Activated naive CD8-positive, alpha-beta T cell treated with anti-CD3 and anti-CD28 coated beads, Interleukin-2, amount 50 U/mL, for 24 hours (primary cell): ENCODE data around the gene PLCH1.

Source experiments
- ATAC-seq: fragments of 150-1000 bp; cut with Tn5 transposase; one replicate; pipeline ENCODE4 v1.10.0; 2021
- DNase-seq: peaks from one replicate; pipeline ENCODE4 v3.0.0; 2021
- H3K27ac Mint-ChIP-seq: one replicate; pipeline ENCODE4 v1.8.0; 2021; ENCODE audit warnings: mild to moderate bottlenecking, mixed read lengths
- H3K27me3 Mint-ChIP-seq: one replicate; pipeline ENCODE4 v1.8.0; 2021; ENCODE audit warnings: mixed read lengths
- H3K36me3 Mint-ChIP-seq: one replicate; pipeline ENCODE4 v1.8.0; 2021; ENCODE audit warnings: low read depth, mixed read lengths
- H3K4me1 Mint-ChIP-seq: one replicate; pipeline ENCODE4 v1.8.0; 2021; ENCODE audit warnings: mixed read lengths
- H3K4me3 Mint-ChIP-seq: one replicate; pipeline ENCODE4 v1.8.0; 2021; ENCODE audit warnings: mild to moderate bottlenecking, moderate library complexity, mixed read lengths
- H3K9me3 Mint-ChIP-seq: one replicate; pipeline ENCODE4 v1.8.0; 2021; ENCODE audit warnings: mixed read lengths

Gene PLCH1

DNA sequence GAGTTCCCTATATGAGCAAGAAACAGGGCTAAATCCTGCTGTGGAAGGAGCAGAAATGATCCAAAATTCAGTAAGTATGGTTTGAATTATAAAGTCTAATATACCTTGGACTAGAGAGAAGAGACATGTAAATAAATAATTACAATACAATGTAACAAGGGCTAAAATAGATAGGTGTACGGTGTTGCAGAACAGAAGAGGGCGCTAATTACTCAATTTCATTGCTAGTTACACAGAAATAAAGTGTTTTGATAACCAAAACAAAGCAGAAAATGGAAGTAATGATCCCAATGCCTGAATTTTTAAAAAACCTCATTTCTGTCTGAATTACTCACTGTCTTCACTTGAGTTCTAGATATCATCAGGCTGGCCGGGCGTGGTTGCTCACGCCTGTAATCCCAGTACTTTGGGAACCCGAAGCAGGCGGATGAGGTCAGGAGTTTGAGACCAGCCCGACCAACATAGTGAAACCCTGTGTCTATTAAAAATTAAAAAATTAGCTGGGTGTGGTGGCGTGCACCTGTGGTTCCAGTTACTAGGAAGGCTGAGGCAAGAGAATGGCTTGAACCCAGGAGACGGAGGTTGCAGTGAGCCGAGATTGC is 8.3 kb upstream of the PLCH1 start:
- ATAC-seq (no peak), DNase-seq (no peak)
- Mint-ChIP-seq H3K4me1 (no peaks in the 10 kb centered on the region), H3K27ac (no peak overlapping the region), H3K27me3 (no peaks in the 10 kb centered on the region), H3K9me3 (no peaks in the 10 kb centered on the region), H3K4me3 (no peak overlapping the region), H3K36me3 (no peaks in the 10 kb centered on the region)

DNA sequence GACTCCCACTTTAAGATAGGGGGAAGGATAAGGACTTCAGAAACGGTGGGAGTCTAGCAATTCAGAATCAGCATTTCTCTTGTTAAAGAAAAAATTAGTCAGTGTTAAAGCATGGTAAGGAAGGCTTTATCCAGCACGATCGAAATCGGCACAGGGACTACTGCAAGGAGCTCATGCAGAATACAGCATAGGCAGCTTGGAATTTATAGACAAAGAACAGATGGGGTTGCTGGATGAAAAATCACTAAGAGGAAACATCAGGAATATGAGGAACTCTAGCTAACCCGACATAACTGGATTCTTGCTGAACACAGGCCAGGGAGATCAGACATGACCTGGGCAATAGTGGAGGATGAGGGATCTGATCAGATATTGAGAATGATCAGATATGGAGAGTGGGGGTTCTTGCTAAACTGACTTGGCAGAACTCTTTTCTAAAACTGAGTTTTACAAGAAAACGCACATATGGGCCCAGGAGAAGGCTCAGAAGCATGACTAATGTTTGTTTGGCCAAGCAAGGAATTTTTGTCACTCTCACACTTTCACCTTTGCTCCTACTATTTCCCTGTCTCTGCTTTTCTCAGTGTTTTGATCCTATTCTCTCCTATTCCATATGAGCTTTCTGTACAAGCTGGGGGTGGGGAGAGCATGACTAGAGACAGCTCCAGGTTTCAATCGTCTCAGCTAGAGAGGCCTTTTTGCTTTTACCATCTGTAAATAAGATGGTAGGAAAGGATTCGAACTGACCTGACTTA is 3.9 kb upstream of the PLCH1 start:
- ATAC-seq = no peak
- H3K27ac Mint-ChIP-seq = no peak overlapping the region

DNA sequence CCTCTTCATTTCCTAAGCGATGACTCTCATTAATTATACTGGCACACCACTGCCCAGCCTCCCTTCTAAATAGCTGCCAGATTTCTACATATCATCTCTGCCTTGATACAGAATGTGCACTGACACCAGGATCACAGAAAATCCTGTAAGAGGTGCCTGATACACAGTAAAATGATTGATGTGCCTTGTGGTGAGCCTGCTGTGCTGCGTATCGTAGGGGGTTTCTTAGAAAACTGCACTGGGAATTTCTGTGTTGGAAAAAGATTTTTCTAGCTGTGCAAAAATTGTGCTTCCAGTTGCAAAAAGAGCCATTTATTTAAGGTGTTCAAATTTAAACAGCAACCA is 3.0 kb upstream of the PLCH1 start:
- H3K9me3 Mint-ChIP-seq = no peaks in the 10 kb centered on the region
- H3K27me3 Mint-ChIP-seq = peaks cover 35% of the 10 kb centered on the region
- H3K27ac Mint-ChIP-seq = no peak overlapping the region
- H3K4me1 Mint-ChIP-seq = peaks cover 20% of the 10 kb centered on the region
- DNase-seq (no peak), ATAC-seq (no peak)
- H3K36me3 Mint-ChIP-seq = no peaks in the 10 kb centered on the region
- H3K4me3 Mint-ChIP-seq = no peak overlapping the region

More for the DNA sequence above, 3.9 kb upstream of the PLCH1 start:
- no peak overlapping the region for H3K4me3 Mint-ChIP-seq
- peaks cover 13% of the 10 kb centered on the region for H3K4me1 Mint-ChIP-seq
- no peaks in the 10 kb centered on the region for H3K36me3 Mint-ChIP-seq
- no peak for DNase-seq
- H3K9me3 Mint-ChIP-seq = no peaks in the 10 kb centered on the region
- H3K27me3 Mint-ChIP-seq = peaks cover 28% of the 10 kb centered on the region

DNA sequence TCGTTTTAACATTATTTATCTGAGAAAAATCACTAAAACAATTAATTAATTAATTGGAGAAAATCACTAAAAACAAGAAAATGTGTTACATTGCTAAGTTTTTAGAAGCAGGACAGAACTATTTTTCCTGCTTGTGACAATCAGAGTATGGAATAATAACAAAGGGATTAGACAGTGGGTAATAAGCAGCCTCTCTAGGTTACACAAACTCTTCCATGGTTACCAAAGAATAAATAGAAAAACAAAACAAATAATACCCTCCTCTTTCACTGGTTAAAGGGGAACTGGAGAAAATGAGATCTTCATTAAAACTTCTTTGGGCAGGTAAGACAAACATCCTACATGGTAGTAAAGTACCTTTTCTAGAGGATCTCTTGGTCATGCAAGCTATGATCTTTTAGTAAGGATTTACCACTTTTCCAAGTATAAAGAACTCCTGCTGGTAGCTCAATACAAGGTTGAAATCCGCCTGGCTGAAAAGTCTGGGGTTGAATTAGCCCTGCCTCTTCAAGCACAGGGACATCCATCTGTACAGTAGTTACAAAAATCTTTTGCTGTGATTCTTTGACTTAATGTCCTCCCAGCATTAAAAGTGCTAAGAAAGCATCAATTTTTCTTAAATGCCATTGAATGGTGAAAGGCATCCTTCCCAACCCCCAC is 2.5 kb upstream of the PLCH1 start:
- Mint-ChIP-seq H3K36me3 (no peaks in the 10 kb centered on the region), H3K27ac (no peak overlapping the region), H3K27me3 (peaks cover 40% of the 10 kb centered on the region)

DNA sequence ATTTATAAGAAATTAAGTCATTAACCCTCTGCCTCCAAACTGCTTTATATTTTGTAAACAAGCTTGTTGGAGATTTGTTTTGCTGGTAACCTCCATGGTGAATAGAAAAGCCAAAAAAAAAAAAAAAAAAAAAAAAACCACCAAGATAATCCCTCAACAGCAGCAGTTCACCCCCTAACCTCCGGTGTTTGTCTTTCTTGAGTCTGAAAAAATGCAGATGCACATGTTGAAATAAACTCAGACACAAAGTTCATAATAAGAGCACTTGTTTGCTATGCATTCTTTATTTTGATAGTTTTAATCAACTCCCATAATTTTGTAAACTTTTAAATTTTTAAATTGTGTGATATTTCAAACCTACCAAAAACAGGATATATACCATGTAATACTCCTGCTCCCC is 1.8 kb upstream of the PLCH1 start:
- Mint-ChIP-seq H3K27ac (no peak overlapping the region), H3K27me3 (peaks cover 43% of the 10 kb centered on the region), H3K4me3 (no peak overlapping the region), H3K4me1 (peaks cover 20% of the 10 kb centered on the region), H3K9me3 (no peaks in the 10 kb centered on the region), H3K36me3 (no peaks in the 10 kb centered on the region)
- ATAC-seq (no peak), DNase-seq (no peak)

More for the DNA sequence above, 2.5 kb upstream of the PLCH1 start:
- Mint-ChIP-seq H3K4me3 (no peak overlapping the region), H3K4me1 (peaks cover 20% of the 10 kb centered on the region), H3K9me3 (no peaks in the 10 kb centered on the region)
- ATAC-seq (no peak), DNase-seq (no peak)

DNA sequence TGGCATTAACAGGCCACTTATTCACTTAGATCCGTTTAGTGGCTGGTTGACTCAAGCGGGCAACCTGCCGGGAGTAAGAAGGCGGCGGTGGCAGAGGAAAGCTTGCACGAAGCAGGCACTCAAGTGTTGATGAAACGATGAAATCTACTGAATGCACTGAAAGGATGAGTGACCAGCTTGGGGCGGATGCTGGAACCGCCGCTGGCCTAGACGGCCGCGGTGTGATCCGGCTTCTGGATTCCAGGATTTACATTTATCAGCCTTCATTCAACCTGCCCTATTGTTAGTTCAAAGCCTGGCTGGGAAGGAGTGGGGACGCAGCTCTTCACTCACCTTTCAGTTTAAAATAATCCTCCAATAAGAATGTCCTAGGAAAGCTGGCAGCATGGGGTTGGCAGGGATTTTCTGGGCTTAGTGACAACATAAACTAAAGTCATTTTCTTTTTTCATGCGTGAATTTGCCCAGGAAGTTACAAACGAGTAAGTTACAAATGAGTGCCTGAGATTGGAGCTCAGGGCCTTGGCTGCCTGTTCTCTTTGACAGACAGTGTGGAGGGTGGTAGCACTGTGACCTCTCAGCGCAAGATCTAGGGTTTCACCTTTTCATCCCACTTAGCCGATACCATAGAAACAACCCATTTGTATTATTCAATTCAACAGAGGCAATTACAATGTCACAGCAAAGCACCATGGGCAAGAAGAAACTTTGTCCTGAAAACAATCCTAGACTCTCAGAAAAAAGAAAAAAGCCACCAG is 1.1 kb upstream of the PLCH1 start:
- Mint-ChIP-seq H3K4me3 (peak overlapping the region; percentile 36), H3K27ac (no peak overlapping the region), H3K36me3 (no peaks in the 10 kb centered on the region), H3K4me1 (peaks cover 20% of the 10 kb centered on the region), H3K27me3 (peaks cover 43% of the 10 kb centered on the region), H3K9me3 (no peaks in the 10 kb centered on the region)
- DNase-seq (peak; percentile 10), ATAC-seq (no peak)

DNA sequence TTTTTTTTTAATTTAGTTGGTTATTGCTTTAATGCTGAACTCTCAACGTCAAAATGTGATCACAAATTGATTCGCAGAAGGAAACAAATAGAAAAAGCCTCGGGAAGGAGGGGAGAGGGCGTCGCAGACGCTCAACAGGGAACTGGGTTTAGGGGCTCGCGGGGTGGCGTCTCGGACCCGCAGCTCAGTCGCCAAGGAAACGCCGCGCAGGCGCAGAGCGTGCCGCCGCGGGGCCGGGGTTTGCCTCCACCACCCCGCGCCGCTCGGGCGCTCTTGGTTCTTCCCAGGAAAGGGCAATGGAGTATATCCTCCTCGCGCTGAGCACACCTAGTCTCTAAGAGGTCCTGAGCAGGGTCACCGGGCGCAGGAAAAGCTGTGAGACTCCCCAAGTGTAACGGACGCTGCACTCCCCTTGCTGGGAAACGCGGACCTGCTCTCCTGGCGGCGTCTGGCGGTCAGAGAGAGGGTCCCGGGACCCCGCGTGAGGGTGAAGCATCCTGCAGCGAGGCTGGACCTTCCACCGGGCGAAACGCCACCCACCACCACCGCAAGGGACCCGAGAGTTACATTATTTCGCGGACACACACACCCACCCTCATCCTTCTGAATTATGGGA is 753 bp downstream of the PLCH1 start:
- H3K27ac Mint-ChIP-seq = no peak overlapping the region
- no peaks in the 10 kb centered on the region for H3K36me3 Mint-ChIP-seq
- no peaks in the 10 kb centered on the region for H3K9me3 Mint-ChIP-seq
- peaks cover 20% of the 10 kb centered on the region for H3K4me1 Mint-ChIP-seq
- ATAC-seq (peak; percentile 53), DNase-seq (peak; percentile 71)
- peak overlapping the region; percentile 80 for H3K4me3 Mint-ChIP-seq
- H3K27me3 Mint-ChIP-seq = peaks cover 45% of the 10 kb centered on the region

DNA sequence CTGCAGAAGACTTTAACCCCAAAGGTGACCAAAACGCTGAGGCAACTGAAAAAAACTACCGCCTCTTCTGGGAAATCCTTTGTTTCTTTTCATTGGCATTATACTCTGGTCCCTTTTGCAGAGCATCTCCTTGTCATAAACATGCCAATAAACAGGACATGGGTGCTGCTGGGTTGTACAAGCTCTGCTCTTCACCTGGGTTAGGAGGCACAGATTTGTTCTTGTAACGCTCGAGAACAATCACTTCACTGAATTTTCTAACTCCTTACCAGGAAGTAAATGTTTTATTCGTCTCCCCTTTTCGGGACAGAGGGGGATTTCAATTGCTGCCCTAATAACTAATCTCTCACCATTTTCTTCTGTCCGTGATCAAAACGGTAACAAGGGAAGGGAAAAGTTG is 1.3 kb downstream of the PLCH1 start:
- no peaks in the 10 kb centered on the region for H3K36me3 Mint-ChIP-seq
- peaks cover 20% of the 10 kb centered on the region for H3K4me1 Mint-ChIP-seq
- no peak for ATAC-seq
- no peaks in the 10 kb centered on the region for H3K9me3 Mint-ChIP-seq
- peaks cover 47% of the 10 kb centered on the region for H3K27me3 Mint-ChIP-seq
- H3K27ac Mint-ChIP-seq = no peak overlapping the region
- DNase-seq = no peak
- peak overlapping the region; percentile 80 for H3K4me3 Mint-ChIP-seq

DNA sequence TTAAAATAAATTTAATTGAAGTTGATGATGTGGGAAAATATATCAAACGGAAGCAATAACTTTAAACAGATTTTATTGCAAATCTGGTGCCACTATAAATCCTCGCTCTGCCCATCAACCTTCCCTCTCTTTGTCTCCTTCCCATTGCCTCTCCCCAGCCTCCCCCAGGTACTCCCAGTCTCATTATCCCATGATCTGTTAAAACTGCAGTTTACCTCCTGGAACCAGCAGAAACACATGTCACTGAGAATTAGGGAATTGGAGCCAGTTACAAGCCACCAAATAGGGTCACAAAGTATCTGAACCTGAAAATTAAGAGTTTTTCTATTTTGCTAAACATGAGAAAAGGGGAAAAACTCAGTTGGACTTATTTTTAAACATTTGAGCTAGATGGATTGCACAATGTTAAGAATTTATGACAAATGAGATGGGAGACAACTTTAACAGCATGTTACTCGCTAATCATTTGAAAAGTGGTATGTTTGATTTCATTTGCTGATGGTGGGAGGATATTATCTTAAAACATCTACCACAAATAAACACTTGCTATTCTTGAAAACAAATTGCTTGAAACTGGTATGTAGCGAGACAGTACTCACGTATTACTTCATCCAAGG is 2.4 kb downstream of the PLCH1 start:
- Mint-ChIP-seq H3K4me1 (peaks cover 20% of the 10 kb centered on the region), H3K27me3 (peaks cover 50% of the 10 kb centered on the region), H3K36me3 (no peaks in the 10 kb centered on the region), H3K27ac (no peak overlapping the region), H3K9me3 (no peaks in the 10 kb centered on the region), H3K4me3 (no peak overlapping the region)
- DNase-seq (no peak), ATAC-seq (no peak)

DNA sequence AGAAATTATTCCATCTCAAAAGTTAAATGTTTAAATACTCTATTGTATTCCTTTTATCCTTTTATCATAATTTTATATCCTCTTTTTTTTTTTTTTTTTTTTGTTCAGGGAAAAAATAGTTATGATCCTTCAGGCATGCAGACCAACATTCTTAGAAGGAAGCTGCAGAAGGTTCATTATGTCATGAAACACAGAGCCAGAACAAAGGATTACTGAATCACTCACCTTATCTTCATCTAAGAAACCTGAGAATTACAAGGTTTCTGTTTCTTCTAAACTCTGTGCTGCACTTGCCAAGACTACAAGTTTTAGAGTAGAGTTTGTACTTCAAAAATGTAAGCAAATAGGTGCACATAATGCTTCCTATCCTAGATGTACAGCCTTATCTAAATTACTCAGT is 3.3 kb downstream of the PLCH1 start:
- no peak overlapping the region for H3K4me3 Mint-ChIP-seq
- peaks cover 50% of the 10 kb centered on the region for H3K27me3 Mint-ChIP-seq
- H3K27ac Mint-ChIP-seq = no peak overlapping the region

DNA sequence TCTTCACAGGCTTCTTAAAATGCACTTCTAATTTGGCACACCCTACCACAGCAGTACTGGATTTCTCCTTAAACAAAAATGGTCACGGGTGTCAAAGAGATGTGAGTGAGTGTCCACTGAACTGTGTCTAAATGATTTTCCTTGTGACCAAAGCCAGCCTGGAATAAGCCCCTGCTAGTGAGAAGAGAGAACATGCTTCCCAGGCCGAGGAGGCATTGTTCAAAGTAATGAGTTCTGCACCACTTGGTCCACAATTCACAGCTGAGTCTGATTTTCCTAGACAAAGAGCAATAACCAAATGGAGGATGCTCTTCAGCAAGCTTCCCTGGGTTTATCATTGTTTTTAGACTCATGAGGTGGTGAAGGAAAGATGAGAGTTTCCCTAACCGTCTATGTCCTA is 3.8 kb downstream of the PLCH1 start:
- H3K27ac Mint-ChIP-seq = no peak overlapping the region
- no peaks in the 10 kb centered on the region for H3K36me3 Mint-ChIP-seq
- H3K4me1 Mint-ChIP-seq = peaks cover 20% of the 10 kb centered on the region
- DNase-seq = no peak
- H3K9me3 Mint-ChIP-seq = no peaks in the 10 kb centered on the region
- no peak overlapping the region for H3K4me3 Mint-ChIP-seq
- ATAC-seq = no peak
- peaks cover 46% of the 10 kb centered on the region for H3K27me3 Mint-ChIP-seq

More for the DNA sequence above, 3.3 kb downstream of the PLCH1 start:
- no peak for ATAC-seq
- peaks cover 20% of the 10 kb centered on the region for H3K4me1 Mint-ChIP-seq
- no peaks in the 10 kb centered on the region for H3K36me3 Mint-ChIP-seq
- H3K9me3 Mint-ChIP-seq = no peaks in the 10 kb centered on the region
- no peak for DNase-seq

DNA sequence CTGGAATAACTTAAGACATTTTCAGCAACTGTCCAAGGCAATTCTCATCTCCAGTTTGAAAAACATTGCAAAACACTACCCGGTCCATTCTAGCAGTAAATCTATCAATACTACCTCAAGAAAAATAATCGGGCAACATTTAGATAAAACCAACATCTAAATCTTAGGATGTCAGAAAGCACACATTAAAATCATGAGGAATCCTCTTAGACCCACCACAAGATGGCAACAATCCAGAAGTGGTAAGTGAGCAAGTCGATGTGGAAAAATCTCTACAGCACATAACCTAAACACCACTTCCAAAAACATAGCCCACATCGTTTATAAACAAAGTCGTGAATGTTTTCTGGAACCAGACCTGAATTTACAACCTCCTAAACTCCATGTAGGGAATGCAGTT is 5.7 kb downstream of the PLCH1 start:
- Mint-ChIP-seq H3K27ac (no peak overlapping the region), H3K9me3 (no peaks in the 10 kb centered on the region), H3K36me3 (no peaks in the 10 kb centered on the region), H3K4me3 (no peak overlapping the region), H3K27me3 (peaks cover 35% of the 10 kb centered on the region), H3K4me1 (peaks cover 9% of the 10 kb centered on the region)
- ATAC-seq = no peak
- DNase-seq = no peak

DNA sequence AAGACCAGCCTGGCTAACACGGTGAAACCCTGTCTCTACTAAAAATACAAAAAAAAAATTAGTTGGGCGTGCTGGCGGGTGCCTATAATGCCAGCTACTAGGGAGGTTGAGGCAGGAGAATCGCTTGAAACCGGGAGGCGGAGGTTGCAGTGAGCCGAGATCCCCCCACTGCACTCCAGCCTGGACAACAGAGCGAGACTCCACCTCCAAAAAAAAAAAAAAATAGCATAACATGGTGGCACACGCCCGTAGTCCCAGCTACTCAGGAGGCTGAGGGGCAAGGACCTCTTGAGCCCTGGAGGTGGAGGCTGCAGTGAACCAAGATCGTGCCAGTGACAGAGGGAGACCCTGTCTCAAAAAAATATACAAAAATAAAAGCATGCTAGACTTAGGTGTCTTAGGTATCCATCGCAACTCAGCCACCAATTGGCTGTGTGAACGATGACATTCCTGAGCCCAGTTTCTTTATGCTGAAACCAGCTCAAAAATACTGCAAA is 6.2 kb downstream of the PLCH1 start:
- DNase-seq (no peak), ATAC-seq (no peak)
- Mint-ChIP-seq H3K4me1 (peaks cover 5% of the 10 kb centered on the region), H3K36me3 (no peaks in the 10 kb centered on the region), H3K9me3 (no peaks in the 10 kb centered on the region), H3K4me3 (no peak overlapping the region), H3K27me3 (peaks cover 30% of the 10 kb centered on the region), H3K27ac (no peak overlapping the region)
